Activated CD4-positive, alpha-beta T cell treated with anti-CD3 and anti-CD28 coated beads, Interleukin-2, amount 50 U/mL, for 4 hours (primary cell): ENCODE data around the gene ITGA11.

Experiments used
- DNase-seq, 2 experiments: peaks; one replicate each; pipeline ENCODE4 v3.0.0-alpha.2; 2020

ITGA11 gene

DNA sequence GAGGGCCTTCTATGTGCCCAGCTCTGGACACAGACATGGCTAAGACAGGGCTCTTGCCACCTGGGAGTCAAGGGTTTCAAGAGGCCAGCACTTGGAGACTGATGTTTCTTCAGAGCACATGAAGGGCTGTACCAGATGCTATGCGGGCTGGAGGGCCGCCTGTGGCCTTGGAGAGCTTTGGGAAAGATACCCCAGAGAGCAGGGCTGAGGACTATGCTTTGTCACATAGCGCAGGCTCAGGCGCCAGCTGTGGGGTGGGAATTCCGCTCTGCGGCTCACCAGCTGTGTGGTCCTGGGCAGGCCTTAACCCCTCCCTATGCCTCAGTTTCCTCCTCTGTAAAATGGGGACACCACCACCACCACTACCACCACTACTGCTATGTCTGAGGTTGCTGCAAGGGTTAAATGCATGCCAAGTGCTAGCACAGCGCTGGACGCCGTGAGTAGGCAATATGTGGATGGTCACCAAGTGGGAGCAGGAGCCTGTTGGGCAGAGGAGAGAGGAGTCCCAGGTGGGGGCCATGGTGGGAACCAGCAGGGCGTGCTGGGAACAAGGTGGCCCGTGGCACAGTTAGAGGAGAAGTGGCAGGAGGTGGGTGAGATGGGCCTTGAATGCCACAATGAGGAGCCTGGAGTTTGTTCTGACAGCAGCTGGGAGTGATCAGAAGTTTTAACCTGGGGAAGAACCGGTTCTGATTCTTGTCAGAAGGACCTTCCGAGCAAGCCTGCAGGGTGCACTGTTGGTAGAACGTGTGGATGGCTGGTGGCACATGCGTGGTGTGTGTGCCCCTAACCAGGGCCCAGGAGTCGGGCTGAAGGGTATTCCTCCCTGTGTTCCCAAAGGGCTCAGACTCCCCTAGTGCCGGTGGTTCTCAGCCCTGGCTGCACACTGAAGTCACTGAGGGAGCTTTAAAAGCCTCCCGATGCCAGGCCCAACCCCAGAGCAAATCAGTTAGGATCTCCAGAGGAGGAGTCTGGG, 112.7 kb downstream of the ITGA11 start:
- DNase-seq: no peak

DNA sequence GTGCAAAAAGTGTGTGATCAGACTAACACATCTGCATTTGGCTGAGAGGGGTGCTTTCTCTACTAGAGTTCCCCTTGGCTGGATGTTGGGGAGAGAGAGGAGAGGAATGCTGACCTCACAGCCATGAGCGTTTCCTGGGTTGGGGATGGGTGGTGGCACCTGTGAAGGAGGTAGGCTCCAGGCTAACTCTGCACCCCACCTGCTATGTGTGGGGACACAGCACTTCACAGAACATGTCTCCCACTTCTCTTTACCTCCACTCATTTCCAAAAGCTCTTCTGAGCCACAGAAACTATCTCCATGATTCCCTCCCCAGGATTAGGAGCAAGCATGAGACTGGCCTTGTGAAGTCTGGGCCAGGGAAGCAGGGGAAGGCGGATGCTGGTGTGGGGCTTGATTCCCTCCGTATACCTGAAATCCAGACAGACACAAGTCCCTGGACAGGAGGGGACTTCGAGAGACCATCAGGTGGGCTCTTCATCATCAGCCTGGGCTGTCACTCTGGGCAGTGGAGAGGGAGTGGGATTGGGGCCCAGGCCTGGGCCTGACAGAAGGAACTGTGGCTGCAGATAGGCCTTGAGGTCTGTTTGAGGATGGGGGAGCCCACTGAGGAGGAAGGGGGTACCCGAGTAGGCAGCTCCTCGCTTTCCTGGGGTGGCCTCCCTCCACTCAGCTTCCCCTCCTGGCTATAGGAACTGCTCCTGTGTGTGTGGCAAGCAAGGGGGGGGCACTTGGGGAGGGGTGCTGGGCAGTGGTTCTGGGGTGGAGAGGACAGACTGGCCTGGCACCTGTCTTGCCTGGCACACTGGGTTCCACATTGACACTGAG, 113.7 kb downstream of the ITGA11 start:
- no peak for DNase-seq

DNA sequence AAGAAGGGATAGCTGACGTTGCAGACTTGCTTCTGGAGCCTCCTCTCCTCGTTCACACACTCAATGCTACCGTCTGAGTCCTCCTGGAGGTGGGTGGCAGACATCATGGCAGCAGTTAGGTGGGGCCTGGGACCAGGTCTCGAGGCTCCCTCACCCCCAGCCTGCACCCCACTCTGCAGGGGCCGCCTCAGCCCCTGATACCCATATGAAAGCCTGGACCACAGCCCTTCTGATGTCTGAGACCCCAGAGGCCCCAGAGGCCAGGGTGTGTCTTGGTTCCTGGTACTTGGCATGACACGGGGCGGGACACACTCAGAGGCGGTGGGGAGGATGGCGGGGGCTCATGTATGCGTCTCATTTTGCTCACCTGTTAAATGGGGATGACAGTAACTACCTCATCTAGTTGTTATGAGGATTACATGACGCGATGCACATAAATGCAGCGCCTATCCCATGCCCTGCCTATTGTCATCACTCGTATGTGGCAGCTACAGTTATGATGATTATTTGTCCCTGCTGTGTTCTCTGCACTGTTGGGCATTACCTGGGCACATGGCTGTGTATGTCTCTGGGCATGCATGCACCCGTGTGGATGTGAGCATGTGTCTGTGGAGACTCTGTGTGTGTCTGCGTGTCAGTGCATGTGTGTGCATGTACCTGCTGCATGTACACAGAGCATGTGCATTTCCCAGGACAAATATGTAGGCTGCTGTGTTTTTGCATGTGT, 114.5 kb downstream of the ITGA11 start:
- no peak for DNase-seq

DNA sequence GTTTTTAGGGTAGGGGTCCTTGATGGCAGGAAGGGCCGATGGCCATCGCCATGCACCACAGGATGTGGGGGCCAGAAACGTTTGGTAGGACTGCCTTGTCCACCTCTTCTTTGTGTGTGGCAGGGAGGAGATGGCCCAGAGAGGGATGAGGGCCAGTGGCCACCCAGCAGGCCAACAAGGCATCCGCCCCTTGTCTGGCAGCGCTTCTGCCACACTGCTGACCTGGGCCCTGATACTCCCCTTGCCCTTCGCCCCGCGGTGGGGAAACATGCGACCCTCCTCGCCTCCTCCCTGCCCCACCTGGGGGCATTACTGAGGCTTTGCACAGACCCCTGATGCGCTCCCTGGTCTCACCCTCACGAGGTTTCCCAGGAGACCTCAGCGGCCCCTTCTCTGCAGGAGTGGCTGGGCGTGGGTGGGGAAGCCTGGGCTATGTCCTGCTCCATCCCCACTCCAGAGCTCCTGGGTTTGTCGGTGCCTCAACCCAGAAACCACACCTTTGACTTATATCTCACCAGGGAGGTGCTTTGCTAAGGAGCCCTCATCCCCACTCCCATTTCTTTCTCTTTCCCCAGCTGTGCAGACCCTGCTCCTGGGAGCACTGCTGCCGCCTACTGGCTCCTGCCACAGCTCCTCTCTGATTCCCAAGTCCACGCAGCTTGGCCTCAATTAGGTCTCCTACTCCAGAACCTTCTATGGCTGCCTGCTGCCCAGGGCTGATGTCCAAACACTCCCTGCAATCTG, 115.7 kb downstream of the ITGA11 start:
- DNase-seq: no peak

DNA sequence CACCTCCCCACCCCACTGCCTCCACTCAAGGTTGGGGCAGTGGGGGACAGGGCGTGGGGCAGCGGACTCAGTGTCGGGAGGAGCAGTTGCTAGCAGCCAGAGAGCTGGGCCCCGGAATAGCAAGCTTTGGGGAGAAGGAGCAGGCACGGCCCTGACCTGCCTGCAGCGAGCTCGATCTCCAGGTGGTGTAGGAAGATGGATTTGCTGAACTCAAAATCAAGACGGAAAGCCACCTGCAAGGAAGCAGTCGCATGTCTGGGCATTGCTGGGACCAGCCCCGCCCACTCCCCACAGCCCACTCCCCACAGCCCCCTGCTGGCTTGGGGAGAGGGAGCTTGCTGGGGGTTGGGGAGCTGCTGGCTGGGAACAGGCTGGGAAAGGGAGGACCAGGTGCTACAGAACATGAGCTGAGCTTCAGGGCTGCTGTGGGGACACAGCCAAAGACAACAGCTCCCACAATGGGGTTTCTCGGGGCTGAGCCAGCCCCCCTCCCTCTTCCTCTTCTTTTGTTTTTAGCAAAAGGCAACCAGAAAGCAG, 116.4 kb downstream of the ITGA11 start:
- no peak for DNase-seq

DNA sequence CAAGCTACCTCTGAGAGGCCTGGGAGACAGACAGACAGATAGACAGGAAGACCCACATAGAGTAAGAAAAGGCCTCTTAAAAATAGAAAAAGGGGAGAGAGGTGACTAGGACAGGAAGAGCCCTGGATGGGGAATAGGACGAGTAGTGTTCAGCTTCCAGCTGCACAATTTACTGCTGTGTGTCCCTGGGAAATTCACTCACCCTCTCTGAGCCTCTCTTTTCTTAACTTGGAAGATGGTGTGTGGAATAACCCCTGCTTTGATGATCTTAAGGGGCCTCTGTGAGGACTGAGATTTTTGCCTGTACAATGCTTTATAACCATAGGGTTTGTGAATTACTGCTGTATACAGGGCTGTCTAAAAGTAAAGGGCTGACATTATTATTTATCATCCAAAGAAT, 116.9 kb downstream of the ITGA11 start:
- DNase-seq: no peak

DNA sequence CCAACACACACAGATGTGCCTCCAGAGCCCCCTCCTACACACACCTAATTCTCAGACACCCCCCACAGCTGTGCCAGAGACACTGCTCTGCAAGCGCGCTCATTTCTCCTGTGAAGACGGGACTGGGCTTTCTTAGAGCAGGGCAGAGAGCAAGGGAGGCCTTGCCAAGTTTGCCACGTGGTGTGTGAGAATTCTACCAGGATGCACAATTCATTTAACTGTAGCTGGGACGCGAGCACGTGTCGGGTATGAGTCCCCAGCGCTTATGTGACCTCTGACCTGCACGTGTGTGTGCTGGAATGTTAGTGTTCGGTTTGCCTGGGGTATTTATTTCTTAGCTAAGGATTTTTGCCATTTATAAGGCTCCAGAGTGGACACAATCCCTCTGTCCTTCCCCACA, 117.4 kb downstream of the ITGA11 start:
- DNase-seq: no peak

DNA sequence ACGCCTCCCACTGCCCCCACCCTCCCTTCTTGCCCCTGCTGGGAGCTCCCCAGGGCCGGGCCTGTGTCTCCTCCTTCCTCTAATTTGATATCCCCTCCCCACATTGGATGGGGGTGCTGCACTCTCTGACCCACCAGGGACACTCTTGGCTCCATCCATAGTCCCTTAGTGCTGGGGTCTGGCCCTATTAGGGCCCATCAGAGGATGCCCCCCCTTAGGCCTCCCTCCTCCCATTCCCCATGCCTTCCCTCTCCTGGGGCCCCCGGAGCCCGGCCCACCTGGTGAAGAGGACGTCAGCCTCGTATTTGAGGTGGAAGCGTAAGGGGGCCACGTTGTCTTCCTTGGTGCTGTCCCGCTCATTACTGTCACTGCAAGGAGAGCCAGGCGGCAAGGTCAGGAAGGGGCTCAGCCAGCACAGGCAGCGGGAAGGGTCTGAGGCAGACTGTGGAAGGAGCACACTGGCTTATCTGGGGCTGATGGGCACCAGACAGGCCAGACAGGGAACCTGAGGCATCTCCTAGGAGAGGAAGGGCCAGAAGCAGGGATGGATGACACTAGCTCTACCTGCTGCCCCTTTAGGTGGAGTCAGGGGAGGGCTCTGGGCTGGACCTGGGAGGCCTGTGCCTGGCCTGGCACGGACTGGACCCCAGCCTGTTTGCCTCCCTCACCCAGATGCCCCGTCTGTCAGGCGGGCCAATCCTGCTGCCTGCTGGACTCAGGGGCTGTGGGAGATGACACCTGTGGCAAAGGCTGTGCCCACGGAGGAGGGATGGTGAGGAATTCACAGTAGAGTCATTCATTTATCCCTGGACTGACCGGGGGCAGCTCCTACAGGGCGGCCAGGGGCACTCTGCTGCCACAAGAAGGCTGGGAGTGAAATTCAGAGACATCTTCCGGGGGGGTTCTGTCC, 118.2 kb downstream of the ITGA11 start:
- DNase-seq: no peak

DNA sequence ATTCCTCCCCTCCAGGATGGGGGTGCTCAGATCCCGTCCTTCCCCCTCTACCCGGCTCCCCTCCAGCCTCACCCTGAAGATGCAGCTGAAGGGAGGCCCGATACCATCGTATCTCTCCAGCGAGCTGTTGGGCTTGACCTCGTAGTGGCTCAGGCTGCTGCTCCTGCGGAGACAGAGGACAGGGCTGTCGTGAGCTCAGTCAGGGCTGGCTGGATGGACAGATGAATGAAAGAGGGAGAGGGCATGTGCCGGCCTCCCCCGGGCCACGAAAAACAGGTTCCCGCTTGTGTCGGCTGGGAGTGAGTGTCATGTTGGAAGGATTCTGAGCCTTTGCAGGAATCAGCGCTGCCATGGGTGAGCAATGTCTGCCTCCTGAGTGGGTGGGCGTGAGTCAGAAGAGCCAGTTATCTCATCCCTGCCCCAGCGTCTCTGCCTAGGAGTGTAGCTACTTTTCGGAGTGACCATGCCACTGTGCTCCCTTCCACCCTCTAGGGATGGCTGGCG, 119.2 kb downstream of the ITGA11 start:
- DNase-seq: no peak

DNA sequence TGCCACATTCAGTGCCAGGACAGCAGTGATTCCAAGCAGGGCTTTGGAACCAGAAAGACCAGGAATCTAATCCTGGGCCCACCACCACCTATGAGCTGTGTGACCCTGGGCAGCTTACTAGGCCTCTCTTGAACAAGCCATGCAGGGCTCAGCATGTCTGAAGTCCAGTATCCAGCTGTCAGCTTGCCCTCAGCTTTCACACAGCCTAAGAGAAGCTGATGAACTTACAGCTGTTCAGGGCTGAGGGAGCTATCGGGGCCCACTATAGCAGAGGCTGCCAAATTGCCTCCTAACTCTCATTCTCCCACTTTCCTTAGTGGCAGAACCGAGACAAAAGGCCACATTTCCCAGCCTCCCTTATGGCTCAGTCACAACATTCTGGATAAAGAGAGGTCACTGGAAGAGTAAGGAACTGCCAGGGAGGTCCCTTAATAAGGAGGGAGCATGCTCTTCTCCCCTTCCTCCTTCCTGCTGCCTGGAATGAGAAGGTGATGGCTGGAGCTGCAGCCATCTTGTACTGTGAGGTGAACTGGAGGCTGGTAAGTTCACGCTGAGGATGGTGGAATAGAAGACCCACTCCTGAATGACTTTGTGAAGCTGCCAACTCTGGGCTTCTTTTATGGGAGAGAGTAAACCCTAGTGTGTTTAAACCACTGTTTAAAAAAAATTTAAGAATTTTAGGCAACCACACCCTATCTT, 120.0 kb downstream of the ITGA11 start:
- no peak for DNase-seq

DNA sequence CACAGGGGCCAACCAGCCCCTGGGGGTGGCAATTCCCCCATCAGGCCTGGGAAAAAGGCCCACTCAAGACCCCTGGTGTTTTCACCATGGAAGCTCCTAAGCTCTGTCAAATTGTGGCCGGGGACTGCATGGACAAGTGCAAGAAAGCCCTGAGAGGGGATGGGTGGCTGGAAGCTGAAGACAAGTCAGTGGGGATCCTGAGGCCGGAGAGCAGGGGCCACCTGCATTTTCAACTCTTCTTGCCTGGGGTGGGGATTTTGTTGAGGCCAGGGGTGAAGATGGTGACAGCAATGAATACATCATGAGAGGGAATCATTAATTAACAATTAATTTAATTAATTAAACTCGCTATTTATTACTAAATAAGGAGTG, 120.5 kb downstream of the ITGA11 start:
- no peak for DNase-seq

DNA sequence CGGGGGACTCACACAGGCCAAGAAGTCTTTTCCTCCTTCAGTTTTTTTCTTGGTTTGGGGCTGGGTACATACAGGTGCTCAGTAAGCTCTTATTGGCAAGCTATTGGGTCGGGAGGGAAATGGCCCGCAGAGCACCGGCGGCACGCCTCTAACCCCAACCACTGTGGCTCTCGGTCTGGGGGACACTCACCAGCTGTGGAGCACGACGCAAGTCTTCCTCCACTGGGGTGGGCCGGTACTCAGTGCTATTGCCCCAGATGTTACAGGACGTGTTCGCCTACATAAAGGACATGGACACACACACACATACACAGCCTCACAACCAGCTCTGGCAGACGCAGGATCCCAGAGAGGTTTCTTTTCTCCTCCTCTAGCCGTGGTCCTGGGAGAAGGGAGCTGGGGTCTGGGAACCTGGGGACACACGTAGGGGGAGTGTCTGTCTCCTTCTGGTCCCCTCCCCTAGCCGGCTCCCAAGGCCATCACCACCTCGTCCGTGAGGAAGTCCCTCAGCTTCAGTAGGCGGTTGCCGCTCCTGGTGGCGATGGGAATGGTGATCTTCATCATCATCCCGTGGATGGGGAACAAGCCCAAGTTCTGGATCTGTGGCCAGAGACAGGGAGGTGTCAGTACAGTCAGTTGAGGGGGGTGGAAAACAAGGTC, 121.0 kb downstream of the ITGA11 start:
- no peak for DNase-seq

DNA sequence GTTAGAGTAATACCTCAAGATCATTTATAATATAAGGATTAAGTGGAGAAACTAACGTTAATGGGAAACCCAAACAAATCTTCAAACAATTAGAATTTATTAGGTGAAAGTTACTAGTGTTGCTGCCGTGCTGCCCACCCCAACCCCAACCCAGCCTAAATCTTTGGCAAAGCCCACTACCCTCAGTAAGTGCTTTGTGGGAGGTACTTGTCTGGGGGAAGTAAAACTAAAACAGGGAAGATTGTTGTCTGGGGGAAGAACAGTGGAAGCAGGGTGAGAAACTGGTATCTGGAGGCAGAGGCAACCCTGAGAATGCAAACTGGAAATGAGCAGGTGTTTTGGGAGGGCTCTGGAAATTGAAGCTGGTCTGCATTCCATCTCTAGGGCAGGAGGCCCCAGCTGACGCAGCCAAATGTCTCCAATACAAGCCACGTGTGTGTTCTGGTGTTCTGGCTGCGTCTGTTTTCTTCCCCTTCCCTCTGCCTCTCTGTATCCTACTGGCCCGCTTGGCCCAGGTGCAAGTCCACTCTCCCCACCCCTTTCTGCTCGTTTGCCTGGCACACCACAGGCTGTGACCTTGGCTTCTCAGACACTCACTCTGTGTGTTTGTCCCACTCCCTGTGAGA, 121.7 kb downstream of the ITGA11 start:
- DNase-seq: no peak

DNA sequence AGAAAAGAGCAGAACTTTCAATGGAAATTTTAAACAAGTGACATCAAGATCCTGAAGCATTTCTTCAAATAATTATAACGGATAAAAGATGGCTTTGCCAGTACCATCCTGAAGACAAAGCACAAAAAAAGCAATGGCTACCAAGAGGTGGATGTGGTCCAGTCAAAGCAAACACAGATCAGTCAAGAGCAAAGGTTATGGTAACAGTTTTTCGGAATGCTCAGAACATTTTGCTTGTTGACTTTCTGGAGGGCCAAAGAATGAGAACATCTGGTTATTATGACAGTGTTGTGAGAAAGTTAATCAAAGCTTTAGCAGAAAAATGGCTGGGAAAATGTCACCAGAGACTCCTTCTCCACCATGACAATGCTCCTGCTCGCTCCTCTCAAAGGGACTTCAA, 122.9 kb downstream of the ITGA11 start:
- no peak for DNase-seq

DNA sequence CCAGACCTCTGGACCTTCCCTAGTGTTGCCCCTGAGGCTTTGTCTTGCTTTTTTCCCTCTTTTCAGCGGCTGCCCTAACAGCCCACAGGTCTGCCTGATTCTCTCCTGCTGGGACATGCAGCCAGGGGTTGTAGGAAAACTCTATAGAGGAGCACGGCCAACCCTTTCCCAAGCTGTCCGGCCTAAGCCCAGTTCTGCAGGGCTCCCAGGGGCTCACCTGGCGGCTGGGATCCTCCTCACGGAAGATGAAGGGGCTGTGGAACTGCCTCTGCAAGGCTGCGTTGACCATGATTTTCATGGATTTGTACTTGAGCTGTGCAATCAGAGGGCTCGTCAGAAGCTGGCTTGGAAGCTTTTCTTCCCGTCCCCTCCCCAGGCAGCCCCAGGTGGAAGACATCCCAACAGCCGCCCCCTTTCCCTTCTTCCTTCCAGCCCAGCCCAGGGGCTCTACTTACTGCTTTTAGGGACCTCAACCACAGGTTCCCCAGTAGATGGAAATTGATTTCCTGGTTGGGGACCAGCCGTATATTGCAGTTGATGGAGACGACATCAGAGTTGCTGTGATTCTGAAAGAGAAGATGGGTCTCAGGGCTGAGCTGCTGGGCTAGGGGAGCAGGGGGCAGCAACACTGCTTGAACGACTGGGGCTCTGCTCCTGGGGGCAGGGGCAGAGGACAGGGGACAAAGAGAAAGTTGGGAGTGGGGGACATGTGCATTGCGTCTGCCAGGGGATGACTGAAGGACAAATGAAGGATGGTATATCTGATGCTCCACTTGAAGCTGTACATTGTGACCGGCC, 124.6 kb downstream of the ITGA11 start:
- no peak for DNase-seq

DNA sequence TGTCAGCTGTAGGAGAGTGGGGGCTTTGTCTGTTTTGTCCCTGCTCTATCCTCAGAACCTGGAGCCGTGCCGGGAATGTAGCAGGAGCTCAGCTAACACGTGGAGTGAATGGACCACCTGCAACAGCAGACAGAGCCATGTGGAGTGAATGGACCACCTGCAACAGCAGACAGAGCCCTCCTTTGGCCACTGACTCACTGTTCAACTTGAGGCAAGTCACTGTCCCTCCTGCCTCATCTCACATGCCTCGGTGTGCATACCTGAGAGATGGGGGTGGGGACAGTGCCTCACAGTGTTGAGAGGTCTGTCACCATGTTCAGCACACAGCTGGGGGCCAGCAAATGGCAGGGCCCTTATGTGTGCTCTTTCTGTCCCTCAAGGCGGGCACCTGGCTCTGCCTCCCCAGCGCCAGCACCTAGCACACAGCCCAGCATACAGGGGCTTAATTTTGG, 126.5 kb downstream of the ITGA11 start:
- DNase-seq: no peak

DNA sequence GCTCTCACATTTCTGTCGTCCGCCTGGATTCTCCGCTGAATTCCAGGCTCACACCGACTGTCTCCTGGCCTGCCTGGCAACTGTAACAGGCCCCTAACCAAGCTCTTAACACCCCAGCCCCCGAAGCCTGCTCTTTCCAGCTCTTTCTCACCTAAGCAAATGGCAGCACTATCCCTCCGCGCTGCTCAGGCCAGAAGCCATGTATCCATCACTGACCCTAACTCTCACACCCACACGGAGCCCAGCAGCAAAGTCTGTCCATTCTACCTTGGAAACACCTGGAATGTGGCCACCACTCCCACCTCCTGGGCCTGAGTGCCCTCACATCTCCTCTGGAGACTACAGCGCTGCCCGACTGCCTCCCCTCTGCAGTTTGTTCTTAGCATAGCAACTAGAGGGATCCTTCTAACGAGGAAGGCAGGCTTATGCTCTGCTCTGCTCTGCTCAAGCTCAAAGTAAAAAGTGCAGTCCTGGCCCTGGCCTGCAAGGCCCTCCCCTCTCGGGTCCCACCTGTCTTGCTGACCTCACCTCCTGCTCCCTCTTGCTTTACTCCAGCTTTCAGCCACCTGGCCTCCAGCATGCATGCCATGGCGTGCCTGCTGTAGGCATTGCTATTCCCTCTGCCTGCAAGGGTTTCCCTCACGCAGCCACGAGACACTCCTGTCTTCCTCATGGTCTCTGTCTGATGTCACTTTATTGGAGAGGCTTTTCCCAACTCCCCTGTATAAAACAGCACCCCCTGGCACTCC, 127.2 kb downstream of the ITGA11 start:
- no peak for DNase-seq
